HepG2 (cell line): Measurements from ENCODE around the gene PPP2R2D. TPM values are rescaled to one million over a fixed set of nuclear protein-coding genes. Genes with fewer than 3 reads are reported as not detected.

ENCODE experiments used
- ATAC-seq: fragments of 200-7000 bp; cut with Tn5 transposase; 3 replicates; pipeline ENCODE4 v1.9.1; 2020; ENCODE audit warnings: mild to moderate bottlenecking, moderate library complexity
- BruUV-seq: library from RNA; stranded (reverse); fragments of 400-500 nt; replicated peaks from 2 replicates; lab custom pipeline; 2021; lab: Mats Ljungman, UMichigan
- CTCF ChIA-PET: fragments of 300-600 bp; formaldehyde crosslinking; extraction: SDS; loops from one replicate; lab custom pipeline; 2021; ENCODE audit warnings: low total read pairs, inconsistent platforms, low intra/inter-chr PET ratio; lab: Yijun Ruan, JAX
- POLR2A ChIA-PET: fragments of 350-600 bp; sonication (Branson Sonifier 250); formaldehyde crosslinking; loops from one replicate; lab custom pipeline; 2020; ENCODE audit warnings: antibody characterized with exemption, inconsistent platforms; lab: Yijun Ruan, JAX
- DNase-seq: peaks from one replicate; pipeline ENCODE4 v3.0.0-alpha.2; 2015; ENCODE audit warnings: low spot score
- FAIRE-seq: peaks from 3 replicates; lab custom pipeline; 2011; peaks lifted over from hg19 to GRCh38; lab: Jason Lieb, UNC
- H2AFZ ChIP-seq: one replicate; pipeline ENCODE4 v1.6.1; 2011; ENCODE audit warnings: low read length, inconsistent platforms
- H3K27ac ChIP-seq: fragments of 300-600 bp; 3 replicates; pipeline ENCODE4 v1.8.0; 2011; ENCODE audit warnings: mixed run types, mild to moderate bottlenecking, mixed read lengths, low read length, inconsistent platforms; ENCODE audit not compliant: insufficient read depth; ENCODE audit errors: extremely low read length
- H3K27me3 ChIP-seq, 2 experiments: fragments of 200-600 bp in 1 of 2; 2 replicates in 1 of 2; 3 replicates in 1 of 2; pipeline versions ENCODE4 v1.6.0 to v1.8.0; 2011; ENCODE audit warnings: low read length in 2 of 2, mild to moderate bottlenecking in 2 of 2, moderate library complexity in 2 of 2, inconsistent platforms in 1 of 2; ENCODE audit not compliant: insufficient read depth in 2 of 2, control insufficient read depth in 1 of 2
- H3K36me3 ChIP-seq, 2 experiments: fragments of 200-600 bp in 1 of 2; replicated peaks in 1 of 2; 2 replicates in 1 of 2; 3 replicates in 1 of 2; pipeline versions ENCODE4 v1.5.1 to v1.8.0; 2011; ENCODE audit warnings: low read length in 2 of 2, inconsistent platforms in 1 of 2; ENCODE audit not compliant: insufficient read depth in 2 of 2, control insufficient read depth in 1 of 2
- H3K4me1 ChIP-seq: 2 replicates; pipeline ENCODE4 v1.5.1; 2012; ENCODE audit warnings: low read length, inconsistent platforms; ENCODE audit not compliant: insufficient read depth
- H3K4me2 ChIP-seq: 2 replicates; pipeline ENCODE4 v1.6.0; 2011; ENCODE audit warnings: low read depth, low read length, inconsistent platforms
- H3K4me3 ChIP-seq, 3 experiments: fragments of 200-600 bp in 1 of 3; sonication (generic), shearing (Covaris generic) in 1 of 3; replicated peaks in 1 of 3; 2 replicates each; pipeline ENCODE4 v1.5.1; 2011 to 2016; ENCODE audit warnings: low read length in 3 of 3, inconsistent platforms in 2 of 3, low read depth in 2 of 3, mild to moderate bottlenecking in 2 of 3, control low read depth in 1 of 3, mixed read lengths in 1 of 3; ENCODE audit not compliant: insufficient read depth in 1 of 3
- H3K79me2 ChIP-seq: one replicate; pipeline ENCODE4 v1.6.1; 2011; ENCODE audit warnings: low read length, inconsistent platforms; ENCODE audit not compliant: insufficient read depth
- H3K9ac ChIP-seq: 2 replicates; pipeline ENCODE4 v1.6.0; 2011; ENCODE audit warnings: mild to moderate bottlenecking, low read depth, low read length, inconsistent platforms; ENCODE audit not compliant: insufficient read depth
- H3K9me3 ChIP-seq: 2 replicates; pipeline ENCODE4 v1.5.1; 2012; ENCODE audit warnings: mild to moderate bottlenecking, low read length
- H4K20me1 ChIP-seq: 2 replicates; pipeline ENCODE4 v1.6.0; 2011; ENCODE audit warnings: inconsistent platforms, mild to moderate bottlenecking, low read length, moderate library complexity; ENCODE audit not compliant: insufficient read depth
- CTCF ChIP-seq: sonication (generic); formaldehyde crosslinking; IDR thresholded peaks from 2 replicates; pipeline ENCODE4 v1.5.0; 2020; ENCODE audit warnings: mild to moderate bottlenecking, missing genetic modification reagents, moderate library complexity
- GMEB1 ChIP-seq: sonication (generic); formaldehyde crosslinking; IDR thresholded peaks from 2 replicates; pipeline ENCODE4 v1.5.1; 2020; ENCODE audit warnings: missing genetic modification reagents, mild to moderate bottlenecking, borderline replicate concordance
- NFKBIZ ChIP-seq: IDR thresholded peaks from 2 replicates; pipeline ENCODE4 v1.6.1; 2018; ENCODE audit warnings: missing genetic modification reagents, missing compliant biosample characterization
- ONECUT2 ChIP-seq: sonication (generic); formaldehyde crosslinking; IDR thresholded peaks from 2 replicates; pipeline ENCODE4 v1.4.0; 2020; ENCODE audit warnings: missing genetic modification reagents
- POGZ ChIP-seq: sonication (generic); formaldehyde crosslinking; IDR thresholded peaks from 2 replicates; pipeline ENCODE4 v1.4.0; 2020; ENCODE audit warnings: mild to moderate bottlenecking, missing genetic modification reagents
- POLR2G ChIP-seq: fragments of 200-400 bp; formaldehyde crosslinking; IDR thresholded peaks from 2 replicates; pipeline ENCODE4 v1.6.1; 2018; ENCODE audit warnings: mild to moderate bottlenecking, low read depth, low read length, moderate library complexity
- SP2 ChIP-seq: sonication (generic); formaldehyde crosslinking; IDR thresholded peaks from 2 replicates; pipeline ENCODE4 v1.5.1; 2020; ENCODE audit warnings: mild to moderate bottlenecking, missing genetic modification reagents
- STAG1 ChIP-seq: sonication (generic); formaldehyde crosslinking; IDR thresholded peaks from 2 replicates; pipeline ENCODE4 v1.4.0; 2020; ENCODE audit warnings: missing genetic modification reagents
- ZNF34 ChIP-seq: sonication (generic); formaldehyde crosslinking; IDR thresholded peaks from 2 replicates; pipeline ENCODE4 v1.4.0; 2020; ENCODE audit warnings: mild to moderate bottlenecking, missing genetic modification reagents, borderline replicate concordance
- WGBS: methylation state at CpG from one replicate; pipeline ENCODE4 v1.1.6; 2017; ENCODE audit warnings: low lambda C conversion rate; 5-methylcytosine and 5-hydroxymethylcytosine counted together
- in situ Hi-C: cut with HindIII; loops from 2 replicates; pipeline ENCODE4 v1.10.0; 2017; ENCODE audit warnings: low pct_unique_long_range_greater_than_20kb; ENCODE audit not compliant: extremely low pct_ligation_motif_present
- intact Hi-C: fragments of 100-400 bp; cut with micrococcal nuclease; formaldehyde crosslinking; loops from one replicate; pipeline ENCODE4 v1.10.0; 2022; ENCODE audit not compliant: unreplicated experiment
- polyA plus RNA-seq, 8 experiments: library from polyadenylated mRNA; depleted of rRNA in 3 of 8; stranded (reverse) in 7 of 8; unstranded in 1 of 8; fragments of >200 nt; fragmentation: Illumina TruSeq in 4 of 8; extraction: Trizol in 4 of 8; gene quantifications; 2 replicates each; pipeline versions ENCODE4 v1.2.1 to v1.2.3, GENCODE V29; 2011 to 2016; ENCODE audit warnings: low read depth in 4 of 8, missing spikeins in 1 of 8, mixed read lengths in 1 of 8; ENCODE audit not compliant: insufficient read depth in 1 of 8
- total RNA-seq, 5 experiments: library from RNA; depleted of rRNA; stranded (reverse); fragments of >200 nt; fragmentation: Illumina TruSeq; extraction: Trizol; gene quantifications; 2 replicates each; pipeline ENCODE4 v1.2.3, GENCODE V29; 2016; ENCODE audit warnings: low read depth in 1 of 5

Gene PPP2R2D
- total and polyA plus RNA-seq, 2 of the 13 experiments (the other 11 are each of a cell fraction or from before 2014, with no cell fraction given) = 32.7 to 33.2 TPM

GRCh38 chr10:131853610-131853964 is 47.2 kb upstream of the PPP2R2D start (continued):
- TF ChIP-seq GMEB1 (CRISPR knock-in tag) (no peak), NFKBIZ (CRISPR knock-in tag) (no peak), SP2 (no peak), POGZ (no peak), ZNF34 (no peak)
- TF ChIP-seq, all 625 proteins: peak for 0

- Histone ChIP-seq H3K9ac (no peak overlapping the region), H3K4me3 (no peak overlapping the region), H3K79me2 (no peaks in the 10 kb centered on the region), H4K20me1 (no peaks in the 10 kb centered on the region), H3K4me1 (no peaks in the 10 kb centered on the region), H3K27me3 (peaks cover 0 to 60% of the 10 kb centered on the region in 2 experiments; a peak in 4 of 5 replicates), H3K36me3 (no peaks in the 10 kb centered on the region), H3K27ac (no peak overlapping the region), H3K4me2 (no peak overlapping the region), H2AFZ (no peak overlapping the region), H3K9me3 (no peaks in the 10 kb centered on the region)
- ChIA-PET CTCF (no interaction called here), POLR2A (no interaction called here)
- no peak for DNase-seq
- WGBS = 2% methylated on average over 8 of the region's 22 CpGs
- no peak for TF ChIP-seq POLR2G
- TF ChIP-seq CTCF = peak; percentile 58
- TF ChIP-seq ONECUT2 (CRISPR knock-in tag) = no peak
- TF ChIP-seq STAG1 (CRISPR knock-in tag) = peak; percentile 36; the same call in 1 of the 2 replicates
- ATAC-seq = peak; percentile 58
- in situ Hi-C loops = no loop called here
- no TSS peak for BruUV-seq
- no peak for FAIRE-seq
- intact Hi-C loops = no loop called here
These were observed 46.1 kb upstream of the PPP2R2D start for GRCh38 chr10:131854579-131855335.
